ENCODE measurements around the gene ADAD2.

DNA sequence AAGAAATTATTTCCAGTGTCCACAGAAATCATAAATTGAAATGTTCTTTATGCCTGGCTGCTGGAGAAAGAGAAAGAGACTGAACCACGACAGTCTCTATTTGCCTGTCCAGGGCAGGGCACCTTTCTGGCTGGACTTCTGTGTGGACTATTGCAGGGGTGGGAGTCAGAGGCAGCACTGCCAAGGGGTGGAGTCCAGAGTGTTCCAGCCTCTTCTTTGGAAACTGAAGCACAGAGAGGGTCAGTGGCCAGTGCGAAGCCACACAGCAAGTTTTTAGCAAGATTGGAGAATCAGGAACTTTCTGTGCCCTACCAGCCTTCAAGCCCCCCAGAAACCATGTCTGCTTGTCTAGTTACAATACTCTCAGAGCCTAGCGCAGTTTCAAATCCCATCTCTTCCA, 33.6 kb downstream of the ADAD2 start:
- TF ChIP-seq CTCF (IDR thresholded peaks at IDR 0.05; ENCODE audit: low read length) (no peak), EZH2 (optimal IDR thresholded peaks at IDR 0.05; ENCODE audit: low read depth, low read length) (no peak)

All from MM.1S (cell line).